ENCODE results near the gene HOXA3. TPM values are rescaled to one million over a fixed set of nuclear protein-coding genes. Genes with fewer than 3 reads are reported as not detected.

HOXA3 gene
- total and polyA plus RNA-seq, 2 of the 13 experiments (the other 11 are each of a cell fraction or from before 2014, with no cell fraction given), result 2.9 to 4.6 TPM

GRCh38 chr7:27129729-27130539 lies 22.4 kb downstream of the HOXA3 start:
- no peaks in the 10 kb centered on the region for H3K9me3 ChIP-seq (ENCODE audit: low read length)
- FAIRE-seq (no peak), ATAC-seq (peak; percentile 68), DNase-seq (ENCODE audit: low spot score) (peak; percentile 35)
- H3K4me2 ChIP-seq (ENCODE audit: low read depth, low read length), result peak overlapping the region; percentile 75
- peaks cover 90% of the 10 kb centered on the region for H3K4me1 ChIP-seq (ENCODE audit: insufficient read depth, low read length)
- peaks cover 0 to 3% of the 10 kb centered on the region in 2 experiments; a peak in 1 of 5 replicates for H3K36me3 ChIP-seq (replicated peaks in 1 of 2; ENCODE audit: control insufficient read depth in 1 of 2, insufficient read depth in 2 of 2, low read length in 2 of 2)
- no TSS peak for BruUV-seq (replicated peaks)
- H3K27me3 ChIP-seq (ENCODE audit: control insufficient read depth in 1 of 2, insufficient read depth in 2 of 2, low read length in 2 of 2), result no peaks in the 10 kb centered on the region
- POLR2A ChIA-PET, result interaction anchor here (0.9 to 5.0 kb wide), 10 partner anchors 9 to 441 kb away, joined by 3 to 118 read pairs (median 4); partner anchors contain the start of genes HOXA5 and SKAP2
- in situ Hi-C loops (cut with HindIII; ENCODE audit: extremely low pct_ligation_motif_present, low pct_unique_long_range_greater_than_20kb) (no loop called here), intact Hi-C loops (cut with micrococcal nuclease; ENCODE audit: unreplicated experiment) (loop anchor here (1.0 to 5.0 kb wide), 2 partner anchors 8 to 163 kb away; no protein-coding TSS in a partner anchor)
- peak overlapping the region; percentile 73 for H3K27ac ChIP-seq (ENCODE audit: extremely low read length, insufficient read depth, low read length)
- H3K4me3 ChIP-seq (replicated peaks in 1 of 3; ENCODE audit: insufficient read depth in 1 of 3, low read depth in 2 of 3, low read length in 3 of 3), result peak overlapping the region; percentile 62 to 88 (median 69)
- peak overlapping the region; percentile 81 for H3K9ac ChIP-seq (ENCODE audit: insufficient read depth, low read depth, low read length)
- no peak overlapping the region for H2AFZ ChIP-seq (ENCODE audit: low read length)
- WGBS (ENCODE audit: low lambda C conversion rate), result 6% methylated on average over 18 of the region's 72 CpGs
- CTCF ChIA-PET (ENCODE audit: low intra/inter-chr PET ratio, low total read pairs), result interaction anchor here (1.3 kb wide), 1 partner anchor 443 kb away, joined by 3 read pairs; no protein-coding TSS in a partner anchor
- H3K79me2 ChIP-seq (ENCODE audit: insufficient read depth, low read length), result no peaks in the 10 kb centered on the region
- no peaks in the 10 kb centered on the region for H4K20me1 ChIP-seq (ENCODE audit: insufficient read depth, low read length)
- TF ChIP-seq NKX3-1 (CRISPR knock-in tag; IDR thresholded peaks at IDR 0.05) (peak; percentile 59; the same call in 1 of the 2 replicates), ZMYM3 (CRISPR knock-in tag; IDR thresholded peaks at IDR 0.05) (no peak), MAZ (IDR thresholded peaks at IDR 0.05; ENCODE audit: borderline replicate concordance, low read depth, low read length) (0 out of 2 replicates have a peak, but pooled peaks have one; percentile 53), MAZ (CRISPR knock-in tag; IDR thresholded peaks at IDR 0.05; ENCODE audit: low read depth) (no peak; the same call in none of the 2 replicates), CTCF (CRISPR knock-in tag; IDR thresholded peaks at IDR 0.05) (peak; percentile 68), ZNF362 (CRISPR knock-in tag; IDR thresholded peaks at IDR 0.05; ENCODE audit: borderline replicate concordance) (0 out of 2 replicates have a peak, but pooled peaks have one; percentile 18), ZBTB14 (CRISPR knock-in tag; IDR thresholded peaks at IDR 0.05) (no peak), PATZ1 (CRISPR knock-in tag; IDR thresholded peaks at IDR 0.05) (peak; percentile 85), MXD1 (CRISPR knock-in tag; IDR thresholded peaks at IDR 0.05) (no peak), ZMAT3 (CRISPR knock-in tag; conservative IDR thresholded peaks at IDR 0.05) (0 out of 2 replicates have a peak, but pooled peaks have one; percentile 29), ZNF605 (CRISPR knock-in tag; IDR thresholded peaks at IDR 0.05) (0 out of 2 replicates have a peak, but pooled peaks have one; percentile 5), ZNF678 (CRISPR knock-in tag; IDR thresholded peaks at IDR 0.05) (no peak), BRD4 (CRISPR knock-in tag; IDR thresholded peaks at IDR 0.05) (no peak), GABPB1 (CRISPR knock-in tag; IDR thresholded peaks at IDR 0.05) (no peak; the same call in 1 of the 2 replicates), SOX13 (IDR thresholded peaks at IDR 0.05) (no peak), SOX13 (CRISPR knock-in tag; conservative IDR thresholded peaks at IDR 0.05 in 1 of 2, IDR thresholded peaks at IDR 0.05 in 1 of 2) (no peak)

Data from HepG2 (cell line).